ENCODE measurements around the gene TMEM100.

TMEM100 gene

GRCh38 chr17:55743103-55743679 lies 20.5 kb upstream of the TMEM100 start:
- DNase-seq: no peak

- no peak for DNase-seq
Measured at GRCh38 chr17:55742272-55743102, 19.8 kb upstream of the TMEM100 start.

GRCh38 chr17:55741356-55741700 lies 18.7 kb upstream of the TMEM100 start:
- DNase-seq: no peak

- no peak for DNase-seq
Measured at GRCh38 chr17:55740511-55741355, 18.1 kb upstream of the TMEM100 start.

- DNase-seq: no peak
Measured at GRCh38 chr17:55737976-55738501, 15.4 kb upstream of the TMEM100 start.

GRCh38 chr17:55735731-55736405 lies 13.2 kb upstream of the TMEM100 start:
- DNase-seq: no peak

GRCh38 chr17:55734128-55734781 lies 11.6 kb upstream of the TMEM100 start:
- no peak for DNase-seq

- no peak for DNase-seq
Measured at GRCh38 chr17:55731586-55732250, 9.1 kb upstream of the TMEM100 start.

- no peak for DNase-seq
Measured at GRCh38 chr17:55730808-55731207, 8.1 kb upstream of the TMEM100 start.

- DNase-seq: no peak
Measured at GRCh38 chr17:55730380-55730779, 7.7 kb upstream of the TMEM100 start.

- DNase-seq: no peak
Measured at GRCh38 chr17:55729484-55729883, 6.8 kb upstream of the TMEM100 start.

GRCh38 chr17:55728833-55729232 lies 6.2 kb upstream of the TMEM100 start:
- no peak for DNase-seq

- no peak for DNase-seq
Measured at GRCh38 chr17:55728361-55728760, 5.7 kb upstream of the TMEM100 start.

GRCh38 chr17:55727920-55728319 lies 5.3 kb upstream of the TMEM100 start:
- DNase-seq: no peak

- DNase-seq: no peak
Measured at GRCh38 chr17:55727275-55727674, 4.6 kb upstream of the TMEM100 start.

- DNase-seq: peak; percentile 29
Measured at GRCh38 chr17:55726440-55726839, 3.8 kb upstream of the TMEM100 start.

GRCh38 chr17:55723488-55723848 lies 804 bp upstream of the TMEM100 start:
- no peak for DNase-seq

GRCh38 chr17:55722016-55722736 lies 488 bp downstream of the TMEM100 start:
- no peak for DNase-seq

GRCh38 chr17:55720919-55721836 lies 1.5 kb downstream of the TMEM100 start:
- no peak for DNase-seq

All from DMS79 (cell line).